ENCODE data around the gene CIPC. TPM values are rescaled to one million over a fixed set of nuclear protein-coding genes. Genes with fewer than 3 reads are reported as not detected.

CIPC gene
- total and polyA plus RNA-seq, 9 of the 15 experiments (the other 6 are each of a cell fraction or from before 2014, with no cell fraction given): 5.0 to 16.9 (median 10.7) TPM

DNA sequence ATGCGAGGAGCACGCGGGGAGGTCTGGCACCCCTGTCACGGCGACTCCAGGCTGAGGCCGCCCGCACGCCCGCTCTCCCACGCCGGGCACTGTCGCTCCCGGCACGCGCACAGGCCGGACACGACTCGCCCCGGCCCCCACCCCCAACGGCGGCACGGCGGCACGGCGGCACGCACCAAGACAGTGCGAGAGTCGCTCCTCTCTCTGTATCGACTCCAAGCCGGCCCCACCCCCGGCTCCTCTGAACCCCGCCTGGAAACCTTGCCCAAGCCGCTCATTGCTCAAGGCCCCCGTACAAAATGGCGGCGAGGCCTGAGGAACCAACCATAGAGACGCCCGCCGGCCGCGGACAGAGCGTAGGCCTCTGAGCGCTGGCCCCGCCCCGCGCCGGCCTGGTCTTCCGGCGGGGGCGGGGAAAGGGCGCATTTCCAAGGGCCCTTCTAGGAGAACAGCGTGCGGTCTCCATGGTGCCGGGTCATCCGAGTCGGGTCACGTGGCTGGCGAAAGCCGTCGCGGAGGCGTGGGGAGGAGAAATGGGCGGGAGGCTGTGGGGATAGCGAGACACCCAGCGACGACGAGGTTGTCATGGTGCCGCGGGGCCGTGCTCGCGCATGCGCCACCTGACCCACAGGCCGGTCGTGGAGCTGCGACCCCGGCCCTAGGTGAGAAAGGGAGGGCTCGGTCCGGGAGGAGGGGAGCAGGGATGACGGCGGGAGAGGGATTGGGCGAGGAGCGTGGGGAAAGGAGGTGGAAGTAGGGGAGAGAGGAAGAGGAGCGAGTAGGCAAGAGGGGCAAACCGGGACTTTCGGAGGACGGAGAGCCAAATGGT lies at the start of gene CIPC (continued):
- peak; percentile 72 for TF ChIP-seq HMGXB4 (CRISPR knock-in tag; IDR thresholded peaks at IDR 0.05)
- no peak for TF ChIP-seq CC2D1A (IDR thresholded peaks at IDR 0.05)
- TF ChIP-seq TRIM24 (IDR thresholded peaks at IDR 0.05): no peak
- peak; percentile 67; the same call in 1 of the 2 replicates for TF ChIP-seq NR2C1 (IDR thresholded peaks at IDR 0.05)
- no peak for TF ChIP-seq NR2C1 (tag; IDR thresholded peaks at IDR 0.05)
- TF ChIP-seq SMARCE1 (IDR thresholded peaks at IDR 0.05): peak; percentile 50; the same call in 1 of the 2 replicates
- TF ChIP-seq, protein P1, sequence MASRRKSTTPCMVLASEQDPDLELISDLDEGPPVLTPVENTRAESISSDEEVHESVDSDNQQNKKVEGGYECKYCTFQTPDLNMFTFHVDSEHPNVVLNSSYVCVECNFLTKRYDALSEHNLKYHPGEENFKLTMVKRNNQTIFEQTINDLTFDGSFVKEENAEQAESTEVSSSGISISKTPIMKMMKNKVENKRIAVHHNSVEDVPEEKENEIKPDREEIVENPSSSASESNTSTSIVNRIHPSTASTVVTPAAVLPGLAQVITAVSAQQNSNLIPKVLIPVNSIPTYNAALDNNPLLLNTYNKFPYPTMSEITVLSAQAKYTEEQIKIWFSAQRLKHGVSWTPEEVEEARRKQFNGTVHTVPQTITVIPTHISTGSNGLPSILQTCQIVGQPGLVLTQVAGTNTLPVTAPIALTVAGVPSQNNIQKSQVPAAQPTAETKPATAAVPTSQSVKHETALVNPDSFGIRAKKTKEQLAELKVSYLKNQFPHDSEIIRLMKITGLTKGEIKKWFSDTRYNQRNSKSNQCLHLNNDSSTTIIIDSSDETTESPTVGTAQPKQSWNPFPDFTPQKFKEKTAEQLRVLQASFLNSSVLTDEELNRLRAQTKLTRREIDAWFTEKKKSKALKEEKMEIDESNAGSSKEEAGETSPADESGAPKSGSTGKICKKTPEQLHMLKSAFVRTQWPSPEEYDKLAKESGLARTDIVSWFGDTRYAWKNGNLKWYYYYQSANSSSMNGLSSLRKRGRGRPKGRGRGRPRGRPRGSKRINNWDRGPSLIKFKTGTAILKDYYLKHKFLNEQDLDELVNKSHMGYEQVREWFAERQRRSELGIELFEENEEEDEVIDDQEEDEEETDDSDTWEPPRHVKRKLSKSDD (conservative IDR thresholded peaks at IDR 0.05; ENCODE audit: low read length): no peak
- TF ChIP-seq RBM14 (IDR thresholded peaks at IDR 0.05; ENCODE audit: borderline replicate concordance, insufficient read depth, low read depth, low read length): no peak
- no peak for TF ChIP-seq CHD4 (IDR thresholded peaks at IDR 0.05; ENCODE audit: insufficient read depth, insufficient replicate concordance, low read depth, low read length, poor library complexity, severe bottlenecking)
- no peak for TF ChIP-seq BRF2 (IDR thresholded peaks at IDR 0.05; ENCODE audit: borderline replicate concordance, insufficient read depth, insufficient read length)
- TF ChIP-seq WHSC1 (IDR thresholded peaks at IDR 0.05; ENCODE audit: low read length): no peak
- TF ChIP-seq DIDO1 (tag; IDR thresholded peaks at IDR 0.05; ENCODE audit: low read depth): no peak
- no peak for TF ChIP-seq MCM5 (IDR thresholded peaks at IDR 0.05; ENCODE audit: low read depth)
- peak; percentile 96 for TF ChIP-seq TOE1 (IDR thresholded peaks at IDR 0.05; ENCODE audit: borderline replicate concordance)
- TF ChIP-seq TOE1 (CRISPR knock-in tag; IDR thresholded peaks at IDR 0.05; ENCODE audit: borderline replicate concordance, low read depth): no peak
- TF ChIP-seq L3MBTL2 (IDR thresholded peaks at IDR 0.05): peak; percentile 91
- TF ChIP-seq ZBED1 (IDR thresholded peaks at IDR 0.05): no peak
- TF ChIP-seq ZBTB43 (CRISPR knock-in tag; IDR thresholded peaks at IDR 0.05): no peak
- no peak for TF ChIP-seq RNF219 (CRISPR knock-in tag; IDR thresholded peaks at IDR 0.05)
